AG04450 (cell line): ENCODE results near the gene NLGN1. TPM values are rescaled to one million over a fixed set of nuclear protein-coding genes. Genes with fewer than 3 reads are reported as not detected.

ENCODE experiments used
- CTCF ChIA-PET: fragments of 300-600, 350-600 bp; formaldehyde crosslinking; extraction: SDS; loops from one replicate; lab custom pipeline; 2022; ENCODE audit warnings: antibody characterized with exemption, inconsistent platforms; lab: Charles Lee
- POLR2A ChIA-PET: fragments of 350-600 bp; formaldehyde crosslinking; extraction: SDS; loops from one replicate; lab custom pipeline; 2021; ENCODE audit warnings: antibody characterized with exemption, inconsistent platforms; lab: Yijun Ruan, JAX
- DNase-seq: peaks from one replicate; pipeline ENCODE4 v3.0.0-alpha.2; 2011; ENCODE audit warnings: low read depth, low spot score
- H3K27ac ChIP-seq: one replicate; pipeline ENCODE4 v1.5.1; 2012; ENCODE audit warnings: low read depth, low read length, control low read depth
- H3K27me3 ChIP-seq: one replicate; pipeline ENCODE4 v1.6.0; 2012; ENCODE audit warnings: low read length; ENCODE audit not compliant: control insufficient read depth, insufficient read depth
- H3K4me3 ChIP-seq: 2 replicates; pipeline ENCODE4 v1.5.1; 2011; ENCODE audit warnings: mild to moderate bottlenecking, low read depth, low read length, control low read depth
- H3K9me3 ChIP-seq: 2 replicates; pipeline ENCODE4 v1.5.1; 2012; ENCODE audit warnings: low read length; ENCODE audit not compliant: control insufficient read depth, insufficient read depth
- polyA plus RNA-seq: library from polyadenylated mRNA; depleted of rRNA; stranded (reverse); fragments of >200 nt; gene quantifications from 2 replicates; pipeline ENCODE4 v1.2.3, GENCODE V29; 2011
- TF ChIP-seq, protein P1 (sequence below): IDR thresholded peaks from 2 replicates; pipeline ENCODE4 v1.5.1; 2011; ENCODE audit warnings: low read depth, low read length, control low read depth, inconsistent platforms

Gene NLGN1
- polyA plus RNA-seq, 1 experiment, result 1.7 TPM

DNA sequence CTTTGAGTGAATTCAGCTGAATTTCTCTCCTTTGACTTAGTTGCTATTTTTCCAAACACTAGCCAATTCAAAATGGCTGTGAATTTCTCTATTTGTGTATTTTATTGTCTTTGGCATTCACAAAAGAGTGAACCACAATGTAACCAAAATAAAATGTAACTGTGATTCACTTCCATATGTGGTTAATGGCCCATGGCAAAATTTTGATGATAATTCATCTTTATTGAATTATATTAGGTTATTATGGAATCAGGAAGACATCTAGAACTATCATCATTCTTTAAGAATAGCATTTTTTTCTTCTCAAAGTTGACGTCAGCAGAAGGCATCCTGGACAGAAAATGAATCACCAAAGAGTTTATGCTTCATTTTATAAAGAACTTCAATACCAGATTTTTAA is 756.3 kb downstream of the NLGN1 start:
- no peak for DNase-seq
- POLR2A ChIA-PET, result no interaction called here
- Histone ChIP-seq H3K4me3 (no peak overlapping the region), H3K27ac (no peak overlapping the region), H3K27me3 (no peaks in the 10 kb centered on the region), H3K9me3 (no peaks in the 10 kb centered on the region)
- TF ChIP-seq, protein P1, sequence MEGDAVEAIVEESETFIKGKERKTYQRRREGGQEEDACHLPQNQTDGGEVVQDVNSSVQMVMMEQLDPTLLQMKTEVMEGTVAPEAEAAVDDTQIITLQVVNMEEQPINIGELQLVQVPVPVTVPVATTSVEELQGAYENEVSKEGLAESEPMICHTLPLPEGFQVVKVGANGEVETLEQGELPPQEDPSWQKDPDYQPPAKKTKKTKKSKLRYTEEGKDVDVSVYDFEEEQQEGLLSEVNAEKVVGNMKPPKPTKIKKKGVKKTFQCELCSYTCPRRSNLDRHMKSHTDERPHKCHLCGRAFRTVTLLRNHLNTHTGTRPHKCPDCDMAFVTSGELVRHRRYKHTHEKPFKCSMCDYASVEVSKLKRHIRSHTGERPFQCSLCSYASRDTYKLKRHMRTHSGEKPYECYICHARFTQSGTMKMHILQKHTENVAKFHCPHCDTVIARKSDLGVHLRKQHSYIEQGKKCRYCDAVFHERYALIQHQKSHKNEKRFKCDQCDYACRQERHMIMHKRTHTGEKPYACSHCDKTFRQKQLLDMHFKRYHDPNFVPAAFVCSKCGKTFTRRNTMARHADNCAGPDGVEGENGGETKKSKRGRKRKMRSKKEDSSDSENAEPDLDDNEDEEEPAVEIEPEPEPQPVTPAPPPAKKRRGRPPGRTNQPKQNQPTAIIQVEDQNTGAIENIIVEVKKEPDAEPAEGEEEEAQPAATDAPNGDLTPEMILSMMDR, result no peak
- CTCF ChIA-PET, result no interaction called here

DNA sequence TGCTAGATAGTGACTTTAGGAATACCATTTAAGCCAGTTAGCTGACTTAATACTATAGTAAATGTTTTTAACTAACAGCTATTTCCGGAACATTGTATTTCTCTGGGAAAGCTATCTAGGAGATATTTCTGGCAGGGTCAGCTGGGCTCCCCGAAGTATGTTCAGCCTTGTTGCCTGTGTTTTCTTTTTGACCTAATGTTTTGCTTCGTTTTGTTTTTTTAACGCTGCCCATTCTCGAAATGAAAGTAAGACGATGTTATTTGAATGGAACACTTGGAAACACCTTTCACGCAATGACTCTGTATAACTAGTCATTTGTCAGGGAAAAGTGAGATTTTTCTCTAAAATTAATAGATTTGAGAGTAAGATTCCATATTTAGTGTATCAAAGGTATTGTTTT is 758.7 kb downstream of the NLGN1 start:
- no peak overlapping the region for H3K4me3 ChIP-seq
- DNase-seq, result no peak
- TF ChIP-seq, protein P1, result no peak
- no peaks in the 10 kb centered on the region for H3K9me3 ChIP-seq
- ChIA-PET CTCF (no interaction called here), POLR2A (no interaction called here)
- H3K27me3 ChIP-seq, result no peaks in the 10 kb centered on the region
- H3K27ac ChIP-seq, result no peak overlapping the region

DNA sequence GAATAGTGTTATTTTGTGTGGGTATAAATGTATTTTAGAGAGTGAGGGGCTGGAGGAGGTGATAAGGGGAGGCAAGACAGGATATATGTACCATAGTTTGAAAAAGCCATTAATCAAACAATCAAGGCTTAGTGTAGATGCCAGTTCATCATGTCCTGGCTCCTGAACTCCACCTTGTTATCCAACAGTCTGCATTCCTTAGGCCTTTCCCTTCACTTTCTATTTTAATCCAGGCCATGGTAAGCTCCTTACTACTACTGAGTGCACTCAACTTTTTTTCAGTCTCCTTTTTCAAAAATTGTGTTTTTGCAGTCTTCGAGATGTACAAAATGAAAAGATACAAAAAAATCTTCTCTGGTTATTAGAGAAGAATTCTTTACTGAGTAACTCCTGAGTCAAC is 761.1 kb downstream of the NLGN1 start:
- H3K27me3 ChIP-seq, result no peaks in the 10 kb centered on the region
- no peak overlapping the region for H3K4me3 ChIP-seq
- TF ChIP-seq, protein P1, result no peak
- H3K27ac ChIP-seq, result no peak overlapping the region
- DNase-seq, result no peak
- POLR2A ChIA-PET, result no interaction called here
- H3K9me3 ChIP-seq, result no peaks in the 10 kb centered on the region
- CTCF ChIA-PET, result no interaction called here

DNA sequence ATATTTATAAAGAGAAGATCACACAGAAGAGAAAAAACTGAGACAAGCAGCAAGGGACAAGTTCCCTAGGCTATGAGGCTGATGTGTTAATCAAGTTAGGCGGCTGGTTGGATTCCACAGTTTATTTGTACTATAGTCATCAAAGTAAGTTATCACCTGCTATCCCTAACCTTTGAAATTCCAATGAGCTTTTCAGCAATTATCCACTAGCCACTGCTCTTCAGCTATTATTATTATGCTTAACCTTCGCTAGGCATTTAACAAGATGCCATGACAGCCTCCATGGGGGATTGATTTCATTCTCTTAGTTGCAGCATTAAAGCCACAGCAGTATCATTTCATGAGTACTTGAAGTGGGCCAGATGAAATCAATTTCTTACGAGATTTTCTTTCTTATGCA is 762.1 kb downstream of the NLGN1 start:
- ChIA-PET POLR2A (no interaction called here), CTCF (no interaction called here)
- Histone ChIP-seq H3K9me3 (no peaks in the 10 kb centered on the region), H3K27ac (no peak overlapping the region), H3K27me3 (no peaks in the 10 kb centered on the region), H3K4me3 (no peak overlapping the region)
- no peak for DNase-seq
- TF ChIP-seq, protein P1, result no peak

DNA sequence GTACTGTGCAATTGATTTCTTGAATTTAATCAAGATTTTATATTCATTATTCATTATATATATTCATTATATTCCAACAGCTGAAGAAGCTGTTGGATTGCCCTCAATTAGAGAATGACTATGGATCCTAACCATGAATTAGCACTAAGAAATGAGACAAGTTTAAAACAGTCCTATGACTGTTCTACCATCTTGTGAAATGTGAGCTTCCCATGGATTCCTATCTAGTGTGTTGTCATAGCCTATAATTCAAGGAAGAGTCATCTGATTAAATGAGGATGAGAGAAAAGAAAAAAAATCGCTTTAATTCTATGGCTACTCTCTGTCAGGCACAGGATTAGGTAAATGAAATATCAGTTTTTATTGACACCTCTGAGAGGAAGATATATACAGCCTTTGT is 765.0 kb downstream of the NLGN1 start:
- POLR2A ChIA-PET, result no interaction called here
- CTCF ChIA-PET, result no interaction called here
- H3K27ac ChIP-seq, result no peak overlapping the region

More for the DNA sequence above, 765.0 kb downstream of the NLGN1 start:
- H3K4me3 ChIP-seq, result no peak overlapping the region
- DNase-seq, result no peak
- H3K9me3 ChIP-seq, result no peaks in the 10 kb centered on the region
- TF ChIP-seq, protein P1, result no peak
- H3K27me3 ChIP-seq, result no peaks in the 10 kb centered on the region
